ENCODE measurements around the gene ALK. TPM values are rescaled to one million over a fixed set of nuclear protein-coding genes. Genes with fewer than 3 reads are reported as not detected.
"Not testable (repeated sequence)": the region's sequence is repeated elsewhere in the genome, so short reads cannot be mapped to it uniquely, and the experiment has no call there.

ALK gene
- total and polyA plus RNA-seq, 2 donors = 0.19 to 0.21 TPM

- Histone ChIP-seq H3K27me3 (ENCODE audit: control insufficient read depth in 2 of 2, insufficient read depth in 1 of 2, low read length in 1 of 2) (no peaks in the 10 kb centered on the region), H3K27ac (ENCODE audit: low read depth in 1 of 2, low read length in 1 of 2) (no peak overlapping the region), H3K9me3 (ENCODE audit: control insufficient read depth in 2 of 2, insufficient read depth in 1 of 2, low read length in 1 of 2) (no peaks in the 10 kb centered on the region), H3K36me3 (ENCODE audit: control insufficient read depth in 2 of 2, insufficient read depth in 2 of 2, low read length in 1 of 2) (no peaks in the 10 kb centered on the region), H3K4me3 (ENCODE audit: low read length in 2 of 2) (no peak overlapping the region), H3K4me1 (ENCODE audit: control insufficient read depth in 2 of 2, insufficient read depth in 2 of 2, low read length in 2 of 2) (no peaks in the 10 kb centered on the region)
- no peak for DNase-seq (ENCODE audit: low read depth in 6 of 9, low spot score in 9 of 9)
Observed at GRCh38 chr2:29837925-29838324, 83.5 kb downstream of the ALK start.

- no peak overlapping the region for H3K27ac ChIP-seq (ENCODE audit: low read depth in 1 of 2, low read length in 1 of 2)
- no peaks in the 10 kb centered on the region for H3K36me3 ChIP-seq (ENCODE audit: control insufficient read depth in 2 of 2, insufficient read depth in 2 of 2, low read length in 1 of 2)
- H3K4me1 ChIP-seq (ENCODE audit: control insufficient read depth in 2 of 2, insufficient read depth in 2 of 2, low read length in 2 of 2) = no peaks in the 10 kb centered on the region
- DNase-seq (ENCODE audit: low read depth in 6 of 9, low spot score in 9 of 9) = no peak
- no peak overlapping the region for H3K4me3 ChIP-seq (ENCODE audit: low read length in 2 of 2)
- no peaks in the 10 kb centered on the region for H3K9me3 ChIP-seq (ENCODE audit: control insufficient read depth in 2 of 2, insufficient read depth in 1 of 2, low read length in 1 of 2)
- H3K27me3 ChIP-seq (ENCODE audit: control insufficient read depth in 2 of 2, insufficient read depth in 1 of 2, low read length in 1 of 2) = no peaks in the 10 kb centered on the region
- WGBS = 79% methylated on average over 2 of the region's 2 CpGs
Observed at GRCh38 chr2:29834624-29835023, 86.8 kb downstream of the ALK start.

- WGBS = 97% methylated on average over 1 of the region's 1 CpG
Observed at GRCh38 chr2:29834036-29834540, 87.3 kb downstream of the ALK start.

GRCh38 chr2:29831560-29831959, 89.8 kb downstream of the ALK start:
- DNase-seq (ENCODE audit: low read depth in 6 of 9, low spot score in 9 of 9) = no peak
- H3K4me1 ChIP-seq (ENCODE audit: control insufficient read depth in 2 of 2, insufficient read depth in 2 of 2, low read length in 2 of 2) = no peaks in the 10 kb centered on the region
- no peaks in the 10 kb centered on the region for H3K27me3 ChIP-seq (ENCODE audit: control insufficient read depth in 2 of 2, insufficient read depth in 1 of 2, low read length in 1 of 2)
- H3K4me3 ChIP-seq (ENCODE audit: low read length in 2 of 2) = no peak overlapping the region
- WGBS = 96% methylated on average over 2 of the region's 2 CpGs
- H3K36me3 ChIP-seq (ENCODE audit: control insufficient read depth in 2 of 2, insufficient read depth in 2 of 2, low read length in 1 of 2) = no peaks in the 10 kb centered on the region
- H3K27ac ChIP-seq (ENCODE audit: low read depth in 1 of 2, low read length in 1 of 2) = no peak overlapping the region
- H3K9me3 ChIP-seq (ENCODE audit: control insufficient read depth in 2 of 2, insufficient read depth in 1 of 2, low read length in 1 of 2) = no peaks in the 10 kb centered on the region

More at GRCh38 chr2:29834036-29834540, 87.3 kb downstream of the ALK start:
- H3K9me3 ChIP-seq (ENCODE audit: control insufficient read depth in 2 of 2, insufficient read depth in 1 of 2, low read length in 1 of 2) = no peaks in the 10 kb centered on the region
- H3K27me3 ChIP-seq (ENCODE audit: control insufficient read depth in 2 of 2, insufficient read depth in 1 of 2, low read length in 1 of 2) = no peaks in the 10 kb centered on the region
- no peaks in the 10 kb centered on the region for H3K4me1 ChIP-seq (ENCODE audit: control insufficient read depth in 2 of 2, insufficient read depth in 2 of 2, low read length in 2 of 2)
- DNase-seq (ENCODE audit: low read depth in 6 of 9, low spot score in 9 of 9) = no peak
- no peak overlapping the region for H3K27ac ChIP-seq (ENCODE audit: low read depth in 1 of 2, low read length in 1 of 2)
- H3K4me3 ChIP-seq (ENCODE audit: low read length in 2 of 2) = no peak overlapping the region
- no peaks in the 10 kb centered on the region for H3K36me3 ChIP-seq (ENCODE audit: control insufficient read depth in 2 of 2, insufficient read depth in 2 of 2, low read length in 1 of 2)

GRCh38 chr2:29829841-29830240, 91.5 kb downstream of the ALK start:
- Histone ChIP-seq H3K4me1 (ENCODE audit: control insufficient read depth in 2 of 2, insufficient read depth in 2 of 2, low read length in 2 of 2) (no peaks in the 10 kb centered on the region), H3K27ac (ENCODE audit: low read depth in 1 of 2, low read length in 1 of 2) (no peak overlapping the region), H3K4me3 (ENCODE audit: low read length in 2 of 2) (no peak overlapping the region), H3K36me3 (ENCODE audit: control insufficient read depth in 2 of 2, insufficient read depth in 2 of 2, low read length in 1 of 2) (no peaks in the 10 kb centered on the region), H3K27me3 (ENCODE audit: control insufficient read depth in 2 of 2, insufficient read depth in 1 of 2, low read length in 1 of 2) (no peaks in the 10 kb centered on the region), H3K9me3 (ENCODE audit: control insufficient read depth in 2 of 2, insufficient read depth in 1 of 2, low read length in 1 of 2) (no peaks in the 10 kb centered on the region)
- no peak for DNase-seq (ENCODE audit: low read depth in 6 of 9, low spot score in 9 of 9)
- 93% methylated on average over 2 of the region's 2 CpGs for WGBS

- not testable (repeated sequence) for H3K4me3 ChIP-seq (ENCODE audit: low read length in 2 of 2); H3K9me3 ChIP-seq (ENCODE audit: control insufficient read depth in 2 of 2, insufficient read depth in 1 of 2, low read length in 1 of 2); H3K4me1 ChIP-seq (ENCODE audit: control insufficient read depth in 2 of 2, insufficient read depth in 2 of 2, low read length in 2 of 2); H3K27me3 ChIP-seq (ENCODE audit: control insufficient read depth in 2 of 2, insufficient read depth in 1 of 2, low read length in 1 of 2); DNase-seq (ENCODE audit: low read depth in 6 of 9, low spot score in 9 of 9); H3K36me3 ChIP-seq (ENCODE audit: control insufficient read depth in 2 of 2, insufficient read depth in 2 of 2, low read length in 1 of 2); H3K27ac ChIP-seq (ENCODE audit: low read depth in 1 of 2, low read length in 1 of 2)
- 86% methylated on average over 1 of the region's 1 CpG for WGBS
Observed at GRCh38 chr2:29824145-29824544, 97.2 kb downstream of the ALK start.

GRCh38 chr2:29821591-29821990, 99.8 kb downstream of the ALK start:
- DNase-seq (ENCODE audit: low read depth in 6 of 9, low spot score in 9 of 9) = no peak
- H3K9me3 ChIP-seq (ENCODE audit: control insufficient read depth in 2 of 2, insufficient read depth in 1 of 2, low read length in 1 of 2) = no peaks in the 10 kb centered on the region
- H3K36me3 ChIP-seq (ENCODE audit: control insufficient read depth in 2 of 2, insufficient read depth in 2 of 2, low read length in 1 of 2) = no peaks in the 10 kb centered on the region
- H3K4me3 ChIP-seq (ENCODE audit: low read length in 2 of 2) = no peak overlapping the region
- H3K4me1 ChIP-seq (ENCODE audit: control insufficient read depth in 2 of 2, insufficient read depth in 2 of 2, low read length in 2 of 2) = no peaks in the 10 kb centered on the region
- 96% methylated on average over 2 of the region's 2 CpGs for WGBS
- no peak overlapping the region for H3K27ac ChIP-seq (ENCODE audit: low read depth in 1 of 2, low read length in 1 of 2)
- H3K27me3 ChIP-seq (ENCODE audit: control insufficient read depth in 2 of 2, insufficient read depth in 1 of 2, low read length in 1 of 2) = no peaks in the 10 kb centered on the region

- H3K27ac ChIP-seq (ENCODE audit: low read depth in 1 of 2, low read length in 1 of 2) = no peak overlapping the region
- H3K9me3 ChIP-seq (ENCODE audit: control insufficient read depth in 2 of 2, insufficient read depth in 1 of 2, low read length in 1 of 2) = no peaks in the 10 kb centered on the region
- H3K27me3 ChIP-seq (ENCODE audit: control insufficient read depth in 2 of 2, insufficient read depth in 1 of 2, low read length in 1 of 2) = no peaks in the 10 kb centered on the region
- H3K36me3 ChIP-seq (ENCODE audit: control insufficient read depth in 2 of 2, insufficient read depth in 2 of 2, low read length in 1 of 2) = no peaks in the 10 kb centered on the region
- DNase-seq (ENCODE audit: low read depth in 6 of 9, low spot score in 9 of 9) = no peak
- H3K4me1 ChIP-seq (ENCODE audit: control insufficient read depth in 2 of 2, insufficient read depth in 2 of 2, low read length in 2 of 2) = no peaks in the 10 kb centered on the region
- H3K4me3 ChIP-seq (ENCODE audit: low read length in 2 of 2) = no peak overlapping the region
Observed at GRCh38 chr2:29819570-29819969, 101.8 kb downstream of the ALK start.

GRCh38 chr2:29817801-29818680, 103.3 kb downstream of the ALK start:
- no peak overlapping the region for H3K27ac ChIP-seq (ENCODE audit: low read depth in 1 of 2, low read length in 1 of 2)
- peak in 1 of 9 donors; percentile 4 for DNase-seq (ENCODE audit: low read depth in 6 of 9, low spot score in 9 of 9)
- H3K4me3 ChIP-seq (ENCODE audit: low read length in 2 of 2) = no peak overlapping the region
- H3K36me3 ChIP-seq (ENCODE audit: control insufficient read depth in 2 of 2, insufficient read depth in 2 of 2, low read length in 1 of 2) = no peaks in the 10 kb centered on the region
- H3K4me1 ChIP-seq (ENCODE audit: control insufficient read depth in 2 of 2, insufficient read depth in 2 of 2, low read length in 2 of 2) = no peaks in the 10 kb centered on the region
- H3K27me3 ChIP-seq (ENCODE audit: control insufficient read depth in 2 of 2, insufficient read depth in 1 of 2, low read length in 1 of 2) = no peaks in the 10 kb centered on the region
- 94% methylated on average over 26 of the region's 26 CpGs for WGBS
- no peaks in the 10 kb centered on the region for H3K9me3 ChIP-seq (ENCODE audit: control insufficient read depth in 2 of 2, insufficient read depth in 1 of 2, low read length in 1 of 2)
